Panc1 (cell line): Measurements from ENCODE around the gene GLIS2. TPM values are rescaled to one million over a fixed set of nuclear protein-coding genes. Genes with fewer than 3 reads are reported as not detected.

Source experiments
- ATAC-seq: fragments of 200-7000 bp; cut with Tn5 transposase; 2 replicates; pipeline ENCODE4 v1.9.1; 2020; ENCODE audit warnings: mild to moderate bottlenecking, moderate library complexity
- Bru-seq: library from RNA; stranded (reverse); fragments of 400-500 nt; gene quantifications from one replicate; lab custom pipeline; 2021; lab: Mats Ljungman, UMichigan
- BruChase-seq, 2 experiments: library from RNA; stranded (reverse); fragments of 400-500 nt; gene quantifications; one replicate each; lab custom pipeline; 2021; lab: Mats Ljungman, UMichigan
- BruUV-seq: library from RNA; stranded (reverse); fragments of 400-500 nt; replicated peaks from 2 replicates; lab custom pipeline; 2021; lab: Mats Ljungman, UMichigan
- CTCF ChIA-PET: fragments of 300-600 bp; sonication (Branson Sonifier 250); formaldehyde crosslinking; loops from one replicate; lab custom pipeline; 2022; ENCODE audit warnings: antibody characterized with exemption; lab: Charles Lee
- POLR2A ChIA-PET: fragments of 300-600 bp; sonication (Branson Sonifier 250); formaldehyde crosslinking; loops from one replicate; lab custom pipeline; 2022; ENCODE audit warnings: antibody characterized with exemption; lab: Charles Lee
- DNase-seq: peaks from one replicate; pipeline ENCODE4 v3.0.0-alpha.2; 2010; ENCODE audit warnings: low read depth, low spot score
- H3K27ac ChIP-seq: 2 replicates; pipeline ENCODE4 v1.5.1; 2011; ENCODE audit warnings: mild to moderate bottlenecking, low read length, inconsistent platforms
- H3K27me3 ChIP-seq: fragments of 200-500 bp; sonication (Bioruptor generic); 2 replicates; pipeline ENCODE4 v1.6.0; 2014; ENCODE audit warnings: low read length, inconsistent platforms; ENCODE audit not compliant: control insufficient read depth, insufficient read depth
- H3K36me3 ChIP-seq: fragments of 200-500 bp; sonication (Bioruptor generic); 2 replicates; pipeline ENCODE4 v1.5.1; 2014; ENCODE audit warnings: inconsistent platforms, mild to moderate bottlenecking, low read length, moderate library complexity; ENCODE audit not compliant: control insufficient read depth, insufficient read depth
- H3K4me1 ChIP-seq: 2 replicates; pipeline ENCODE4 v1.5.1; 2011; ENCODE audit warnings: inconsistent platforms, mild to moderate bottlenecking, low read length, moderate library complexity; ENCODE audit not compliant: control insufficient read depth, insufficient read depth
- H3K4me3 ChIP-seq, 2 experiments: 2 replicates each; pipeline ENCODE4 v1.5.1; 2011 to 2012; ENCODE audit warnings: low read depth in 2 of 2, low read length in 2 of 2, mild to moderate bottlenecking in 2 of 2, inconsistent platforms in 1 of 2, moderate library complexity in 1 of 2
- H3K9me3 ChIP-seq: fragments of 200-500 bp; sonication (Bioruptor generic); 2 replicates; pipeline ENCODE4 v1.5.1; 2014; ENCODE audit warnings: low read depth, mild to moderate bottlenecking, inconsistent platforms, low read length, moderate library complexity; ENCODE audit not compliant: control insufficient read depth, insufficient read depth
- CTCF ChIP-seq: fragments of 450-650 bp; IDR thresholded peaks from 2 replicates; pipeline ENCODE4 v1.5.1; 2017; ENCODE audit warnings: mild to moderate bottlenecking
- POLR2AphosphoS5 ChIP-seq: IDR thresholded peaks from 2 replicates; pipeline ENCODE4 v1.6.1; 2012; ENCODE audit warnings: mild to moderate bottlenecking, low read depth, low read length, moderate library complexity
- REST ChIP-seq, 2 experiments: IDR thresholded peaks; 2 replicates each; pipeline ENCODE4 v1.6.1; 2011 to 2012; ENCODE audit warnings: low read depth in 2 of 2, control low read depth in 1 of 2, low read length in 1 of 2, mild to moderate bottlenecking in 1 of 2, moderate library complexity in 1 of 2; ENCODE audit not compliant: insufficient read depth in 1 of 2
- SIN3A ChIP-seq: IDR thresholded peaks from 2 replicates; pipeline ENCODE4 v1.6.1; 2012; ENCODE audit warnings: low read depth, mild to moderate bottlenecking, low read length, moderate library complexity, borderline replicate concordance; ENCODE audit not compliant: insufficient read depth
- TCF7L2 ChIP-seq: IDR thresholded peaks from 2 replicates; pipeline ENCODE4 v1.6.1; 2011; ENCODE audit warnings: mild to moderate bottlenecking, low read depth, low read length, inconsistent platforms
- in situ Hi-C: cut with HindIII; loops from 2 replicates; pipeline ENCODE4 v1.10.0; 2016; ENCODE audit warnings: low sequenced_read_pairs, low pct_unique_long_range_greater_than_20kb
- intact Hi-C: fragments of 100-400 bp; cut with micrococcal nuclease; formaldehyde crosslinking; loops from one replicate; pipeline ENCODE4 v1.10.0; 2022; ENCODE audit not compliant: unreplicated experiment
- long read RNA-seq: library from polyadenylated mRNA; unstranded; transcript quantifications from one replicate; pipeline ENCODE4 v2.0.0, GENCODE V29; 2021; ENCODE audit not compliant: unreplicated experiment
- polyA plus RNA-seq: library from polyadenylated mRNA; unstranded; fragments of >200 nt; gene quantifications from one replicate; pipeline ENCODE4 v1.2.1, GENCODE V29; 2012; ENCODE audit warnings: missing spikeins; ENCODE audit not compliant: insufficient read length
- total RNA-seq: library from RNA; stranded (reverse); gene quantifications from one replicate; pipeline ENCODE4 v1.2.1, GENCODE V29; 2021; ENCODE audit not compliant: unreplicated experiment

GLIS2 gene
- total RNA-seq (87.3 TPM), Bru-seq, nascent RNA (percentile 80 among the genes with signal in this experiment), BruChase-seq, experiment 1, labeled RNA remaining after a 2-hour chase (percentile 81 among the genes with signal in this experiment), BruChase-seq, experiment 2, labeled RNA remaining after a 6-hour chase (percentile 79 among the genes with signal in this experiment)
- 78.7 TPM for polyA plus RNA-seq
- long read RNA-seq, partial matches to known transcripts = 141 of 150 reads
- long read RNA-seq, other reads (novel, unspliced or antisense) = 9 of 150 reads

DNA sequence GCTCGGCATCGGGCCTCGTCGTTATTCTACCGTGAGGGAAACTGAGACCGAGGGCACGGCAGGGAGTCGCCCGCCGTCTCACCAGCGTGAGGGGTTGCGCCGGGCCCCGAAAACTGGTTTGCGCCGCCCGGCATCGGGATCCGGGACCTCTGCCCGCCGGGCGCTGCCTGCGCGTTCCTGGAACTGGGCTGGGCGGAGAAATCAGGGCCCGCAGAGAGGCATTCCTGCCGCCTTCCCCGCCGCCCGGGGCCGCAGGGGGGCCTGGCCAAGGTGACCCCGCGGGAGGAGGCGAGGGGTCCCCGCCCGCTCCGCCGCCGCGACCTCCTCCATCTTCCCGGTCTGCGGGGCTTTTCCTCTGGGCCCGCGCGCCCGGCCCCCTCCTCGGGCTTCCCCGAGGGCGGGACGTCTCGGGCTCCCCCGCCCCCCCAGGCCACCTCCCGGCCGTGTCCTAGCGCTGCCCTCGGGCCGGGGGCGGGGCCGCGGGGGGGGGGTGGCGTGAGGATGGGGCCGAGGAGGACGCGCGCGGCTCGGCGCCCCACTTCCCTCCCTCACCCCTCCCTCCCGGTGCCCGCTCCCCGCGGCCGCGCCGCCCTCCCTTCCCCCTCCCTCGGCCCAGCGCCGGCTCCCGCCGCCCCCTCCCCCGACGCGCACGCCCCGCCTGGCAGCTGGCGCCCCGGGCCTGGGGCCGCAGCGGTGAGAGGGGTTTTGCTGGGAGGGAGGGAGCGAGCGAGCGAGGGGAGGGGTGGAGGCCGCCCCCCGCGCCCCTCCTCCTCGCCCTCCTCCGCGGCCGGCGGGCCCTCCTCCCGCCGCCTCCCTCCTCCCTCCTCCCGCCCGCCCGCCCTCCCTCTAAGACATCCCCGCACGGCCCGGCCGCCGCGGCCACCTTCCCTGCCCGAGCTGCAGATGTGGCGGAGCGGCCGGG, at the start of gene GLIS2:
Gene GLIS2, plus strand, starts transcription at position 882 of the 922 bp plus-strand sequence. CDS start 16,214 bp downstream, outside the sequence.
- Histone ChIP-seq H3K27ac (peak within 1 kb of the TSS; percentile 92), H3K27me3 (no peaks in the 10 kb centered on the region), H3K36me3 (no peaks in the 10 kb centered on the region; the same call in 1 of the 2 replicates), H3K4me3 (peak within 1 kb of the TSS; percentile 88), H3K9me3 (no peaks in the 10 kb centered on the region), H3K4me1 (peaks cover 28% of the 10 kb centered on the region)
- ChIA-PET POLR2A (interaction anchor here (0.7 kb wide), 1 partner anchor 22 kb away, joined by 3 read pairs; no protein-coding TSS in a partner anchor), CTCF (interaction anchor here (0.6 to 1.3 kb wide), 4 partner anchors 8 to 42 kb away, joined by 3 to 7 read pairs (median 5); no protein-coding TSS in a partner anchor)
- intact Hi-C loops = no loop called here
- ATAC-seq = peak; percentile 57
- in situ Hi-C loops = no loop called here
- no TSS peak for BruUV-seq
- TF ChIP-seq REST (IDR thresholded peaks at IDR 0.05; ENCODE audit: insufficient read depth in 1 of 2, low read depth in 2 of 2, low read length in 1 of 2) (no peak), SIN3A (0 out of 2 replicates have a peak, but pooled peaks have one; percentile 15), CTCF (no peak), POLR2AphosphoS5 (0 out of 2 replicates have a peak, but pooled peaks have one; percentile 29)
- DNase-seq = no peak

DNA sequence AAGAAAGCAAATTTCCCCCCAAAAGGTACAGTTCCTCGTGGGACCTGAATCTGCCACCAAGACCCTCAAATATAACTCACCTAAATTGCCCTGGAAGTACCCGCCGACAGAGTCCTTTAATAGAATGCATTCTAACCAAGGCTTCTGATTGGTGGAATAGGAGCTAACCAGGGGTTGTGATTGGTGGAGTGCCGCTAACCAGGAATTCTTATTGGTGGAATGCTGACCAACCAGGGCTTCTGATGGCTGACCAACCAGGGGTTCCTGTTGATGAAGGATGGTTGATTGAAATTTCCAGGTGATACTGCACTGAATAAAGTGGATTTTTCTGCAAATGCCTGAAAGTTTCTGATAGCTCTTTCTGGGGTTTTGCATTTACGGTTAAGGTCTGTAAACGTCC, 49.5 kb upstream of the GLIS2 start:
- H3K4me1 ChIP-seq = peaks cover 18% of the 10 kb centered on the region
- H3K27ac ChIP-seq = no peak overlapping the region
- in situ Hi-C loops (no loop called here), intact Hi-C loops (no loop called here)
- H3K4me3 ChIP-seq = no peak overlapping the region
- H3K27me3 ChIP-seq = no peaks in the 10 kb centered on the region
- BruUV-seq = no TSS peak
- ChIA-PET CTCF (interaction anchor here (1.5 kb wide), 1 partner anchor 13 kb away, joined by 8 read pairs; no protein-coding TSS in a partner anchor), POLR2A (no interaction called here)
- DNase-seq = no peak
- no peak for ATAC-seq
- H3K9me3 ChIP-seq = no peaks in the 10 kb centered on the region
- TF ChIP-seq SIN3A (no peak), CTCF (no peak), REST (IDR thresholded peaks at IDR 0.05; ENCODE audit: insufficient read depth in 1 of 2, low read depth in 2 of 2, low read length in 1 of 2) (no peak), POLR2AphosphoS5 (no peak), TCF7L2 (no peak)
- no peaks in the 10 kb centered on the region for H3K36me3 ChIP-seq
